PC-3 (cell line): ENCODE data around the gene HTRA2.
A peak's percentile ranks its signal among the peaks of the same experiment; 100 is the strongest.

Experiments used
- CTCF ChIP-seq: fragments of 300-600 bp; sonication (generic); conservative IDR thresholded peaks from 2 replicates; pipeline ENCODE4 v1.5.1; 2017; ENCODE audit warnings: antibody characterized with exemption, low read depth, mild to moderate bottlenecking, low read length
- EZH2phosphoT487 ChIP-seq: fragments of 300-600 bp; sonication (generic); IDR thresholded peaks from 2 replicates; pipeline ENCODE4 v1.6.1; 2018; ENCODE audit warnings: mild to moderate bottlenecking, antibody characterized with exemption, low read length, borderline replicate concordance

- no peak for TF ChIP-seq EZH2phosphoT487
- 0 out of 2 replicates have a peak, but pooled peaks have one; percentile 17 for TF ChIP-seq CTCF
Observed at GRCh38 chr2:74507145-74507925, 22.4 kb upstream of the HTRA2 start, which contains the start of gene PCGF1.
